DLD1 (cell line): ENCODE measurements around the gene TEX264.
"Not testable (repeated sequence)": the region's sequence is repeated elsewhere in the genome, so short reads cannot be mapped to it uniquely, and the experiment has no call there.

Experiments
- in situ Hi-C: cut with HindIII; loops from 2 replicates; pipeline ENCODE4 v1.10.0; 2017; ENCODE audit warnings: low sequenced_read_pairs

Gene TEX264

GRCh38 chr3:51712963-51713362, 41.9 kb downstream of the TEX264 start:
- in situ Hi-C loops, result no loop called here

DNA sequence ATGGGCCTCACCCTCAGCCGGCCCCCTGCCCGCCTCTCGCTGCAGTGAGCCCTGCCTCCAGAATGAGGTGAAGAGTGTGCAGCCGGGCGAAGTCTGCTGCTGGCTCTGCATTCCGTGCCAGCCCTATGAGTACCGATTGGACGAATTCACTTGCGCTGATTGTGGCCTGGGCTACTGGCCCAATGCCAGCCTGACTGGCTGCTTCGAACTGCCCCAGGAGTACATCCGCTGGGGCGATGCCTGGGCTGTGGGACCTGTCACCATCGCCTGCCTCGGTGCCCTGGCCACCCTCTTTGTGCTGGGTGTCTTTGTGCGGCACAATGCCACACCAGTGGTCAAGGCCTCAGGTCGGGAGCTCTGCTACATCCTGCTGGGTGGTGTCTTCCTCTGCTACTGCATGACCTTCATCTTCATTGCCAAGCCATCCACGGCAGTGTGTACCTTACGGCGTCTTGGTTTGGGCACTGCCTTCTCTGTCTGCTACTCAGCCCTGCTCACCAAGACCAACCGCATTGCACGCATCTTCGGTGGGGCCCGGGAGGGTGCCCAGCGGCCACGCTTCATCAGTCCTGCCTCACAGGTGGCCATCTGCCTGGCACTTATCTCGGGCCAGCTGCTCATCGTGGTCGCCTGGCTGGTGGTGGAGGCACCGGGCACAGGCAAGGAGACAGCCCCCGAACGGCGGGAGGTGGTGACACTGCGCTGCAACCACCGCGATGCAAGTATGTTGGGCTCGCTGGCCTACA, 44.4 kb downstream of the TEX264 start:
- in situ Hi-C loops, result no loop called here

GRCh38 chr3:51715977-51716294, 44.9 kb downstream of the TEX264 start:
- in situ Hi-C loops, result no loop called here

- in situ Hi-C loops, result no loop called here
Measured at GRCh38 chr3:51716805-51717204, 45.8 kb downstream of the TEX264 start.

DNA sequence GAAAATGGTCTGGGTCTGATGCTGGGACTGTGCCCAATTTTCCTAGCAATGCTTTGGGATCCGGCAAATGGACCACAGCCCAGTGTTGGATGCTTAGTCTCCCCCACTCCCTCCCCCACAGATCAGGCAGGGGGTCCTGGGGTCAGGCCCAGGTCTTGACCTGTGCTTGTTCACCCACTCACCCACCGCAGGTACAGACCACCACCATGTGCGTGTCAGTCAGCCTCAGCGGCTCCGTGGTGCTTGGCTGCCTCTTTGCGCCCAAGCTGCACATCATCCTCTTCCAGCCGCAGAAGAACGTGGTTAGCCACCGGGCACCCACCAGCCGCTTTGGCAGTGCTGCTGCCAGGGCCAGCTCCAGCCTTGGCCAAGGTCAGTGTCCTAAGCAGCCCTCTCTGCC, 46.4 kb downstream of the TEX264 start:
- in situ Hi-C loops, result no loop called here

- in situ Hi-C loops, result no loop called here
Measured at GRCh38 chr3:51717947-51718346, 46.9 kb downstream of the TEX264 start.

DNA sequence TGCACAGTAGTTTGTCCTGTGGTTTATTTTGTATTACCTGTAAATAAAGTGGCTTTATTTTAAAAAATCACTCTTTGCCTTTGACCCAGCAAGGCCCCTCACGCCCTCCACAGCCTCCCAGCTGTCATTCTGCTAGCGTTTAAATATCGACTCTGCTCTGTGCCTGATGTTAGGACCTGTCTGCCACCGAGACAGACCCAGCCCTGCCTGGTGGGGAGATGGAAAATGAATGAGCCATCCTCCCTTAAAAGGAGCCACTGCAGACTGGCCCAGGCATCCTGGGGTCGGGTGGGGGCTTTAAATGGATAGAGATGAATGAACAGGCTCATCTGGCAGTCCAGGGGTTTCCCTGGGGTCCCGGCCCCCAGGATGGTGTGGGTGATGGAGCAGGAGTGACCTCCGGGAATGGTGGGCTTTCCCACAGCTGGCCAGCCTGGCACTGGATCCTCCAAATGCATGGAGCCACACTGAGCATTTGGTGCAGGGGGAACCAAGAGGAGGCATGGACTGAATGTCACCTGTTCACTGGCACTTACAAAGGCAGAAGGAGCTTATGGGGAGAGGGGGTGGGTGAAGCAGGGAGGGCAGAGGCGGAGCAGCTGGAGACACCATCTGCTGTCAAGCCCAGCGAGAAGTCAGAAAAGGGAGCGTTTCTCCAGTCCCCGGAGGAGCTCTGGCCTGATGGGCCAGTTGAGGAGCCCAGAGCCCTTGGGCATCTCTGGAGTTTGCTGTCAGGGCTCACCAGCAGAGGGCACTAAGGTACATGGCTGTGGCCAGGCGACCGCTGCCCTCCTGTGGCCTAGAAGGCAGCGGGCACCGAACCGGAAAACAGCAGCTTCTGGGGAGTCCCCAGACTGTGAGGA, 47.7 kb downstream of the TEX264 start:
- in situ Hi-C loops, result no loop called here

GRCh38 chr3:51719410-51720025, 48.5 kb downstream of the TEX264 start:
- in situ Hi-C loops, result no loop called here

- in situ Hi-C loops, result no loop called here
Measured at GRCh38 chr3:51720292-51721061, 49.4 kb downstream of the TEX264 start.

DNA sequence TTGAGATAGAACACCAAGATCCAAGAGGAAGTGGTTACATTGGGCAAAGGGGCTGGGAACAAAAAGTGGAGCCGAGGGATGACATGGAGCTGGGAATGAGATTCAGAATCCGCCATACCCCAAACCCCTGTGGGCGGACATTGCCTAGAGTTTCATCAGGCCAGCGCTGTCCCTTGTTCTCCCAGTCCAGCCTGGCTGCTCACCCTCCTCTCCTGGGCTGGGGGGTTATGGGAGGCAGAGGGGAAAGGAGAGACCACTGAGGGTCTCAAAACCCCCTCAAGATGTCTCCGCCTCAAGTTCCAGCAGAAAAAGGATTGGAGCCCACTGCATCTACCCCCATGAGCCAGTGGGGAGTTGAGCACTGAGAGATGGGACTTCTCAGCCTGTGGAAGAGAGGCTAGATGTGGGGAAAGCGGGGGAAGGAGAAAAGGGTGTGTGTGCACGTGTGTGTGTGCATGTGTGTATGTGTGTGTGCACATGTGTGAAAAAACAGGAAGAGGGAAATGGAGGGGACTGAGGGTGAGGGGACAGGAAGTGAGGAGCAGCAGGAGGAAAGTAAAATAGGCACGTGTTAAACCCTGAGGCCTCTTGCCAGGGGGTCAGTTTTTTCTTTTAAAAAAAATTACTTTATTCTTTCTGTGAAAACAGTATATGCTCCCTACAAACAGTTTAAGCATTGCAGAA, 50.2 kb downstream of the TEX264 start:
- in situ Hi-C loops, result no loop called here

GRCh38 chr3:51722362-51722761, 51.3 kb downstream of the TEX264 start:
- in situ Hi-C loops, result no loop called here

GRCh38 chr3:51727500-51727899, 56.4 kb downstream of the TEX264 start:
- in situ Hi-C loops, result no loop called here

- in situ Hi-C loops, result no loop called here
Measured at GRCh38 chr3:51729042-51729633, 58.1 kb downstream of the TEX264 start.

DNA sequence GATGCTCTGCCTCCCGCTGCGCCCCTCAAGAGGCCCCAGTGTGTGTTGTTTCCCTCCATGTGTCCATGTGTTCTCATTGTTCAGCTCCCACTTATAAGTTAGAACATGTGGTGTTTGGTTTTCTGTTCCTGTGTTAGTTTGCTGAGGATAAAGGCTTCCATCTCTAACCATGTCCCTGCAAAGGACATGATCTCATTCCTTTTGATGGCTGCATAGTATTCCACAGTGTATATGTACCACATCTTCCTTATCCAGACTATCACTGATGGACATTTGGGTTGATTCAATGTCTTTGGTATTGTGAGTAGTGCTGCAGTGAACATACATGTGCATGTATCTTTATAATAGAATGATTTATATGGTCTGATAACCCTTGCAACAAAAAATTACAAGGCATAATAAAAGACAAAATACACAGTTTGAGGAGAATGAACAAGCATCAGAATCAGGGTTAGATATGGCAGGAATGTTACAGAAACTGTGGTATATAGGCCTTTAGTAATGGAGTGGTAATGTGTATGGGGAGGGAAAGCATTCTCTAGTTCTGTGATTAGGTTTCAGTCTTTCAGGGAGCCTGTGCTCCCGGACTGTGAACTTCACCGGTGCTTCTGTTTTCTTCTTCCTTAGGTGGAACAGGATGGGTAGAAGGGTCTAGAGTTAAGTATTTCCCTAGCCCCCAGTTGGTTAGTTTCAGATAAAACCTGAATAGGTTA, 63.0 kb downstream of the TEX264 start:
- in situ Hi-C loops, result no loop called here

GRCh38 chr3:51734572-51734907, 63.5 kb downstream of the TEX264 start:
- in situ Hi-C loops, result no loop called here

- in situ Hi-C loops, result no loop called here
Measured at GRCh38 chr3:51735039-51735438, 64.0 kb downstream of the TEX264 start.

- in situ Hi-C loops, result no loop called here
Measured at GRCh38 chr3:51735950-51736349, 64.9 kb downstream of the TEX264 start.

DNA sequence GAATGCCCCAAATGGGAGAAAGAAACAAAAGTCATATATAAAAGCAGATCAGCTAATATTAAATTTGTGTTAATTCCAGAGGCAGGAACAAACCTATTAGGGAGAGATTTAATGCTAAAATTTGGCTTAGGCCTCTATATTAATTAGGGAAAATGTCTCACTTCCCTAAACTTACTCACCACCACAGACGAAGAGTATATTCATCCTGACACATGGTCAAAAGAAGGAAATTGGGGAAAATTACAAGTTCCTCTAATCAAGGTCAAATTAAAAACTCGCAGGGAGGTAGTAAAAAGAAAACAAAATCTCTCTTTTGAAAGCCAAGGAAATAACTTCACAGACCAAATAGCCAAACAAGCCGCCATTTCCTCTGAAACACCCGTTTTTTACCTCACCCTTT, 68.1 kb downstream of the TEX264 start:
- in situ Hi-C loops, result no loop called here

DNA sequence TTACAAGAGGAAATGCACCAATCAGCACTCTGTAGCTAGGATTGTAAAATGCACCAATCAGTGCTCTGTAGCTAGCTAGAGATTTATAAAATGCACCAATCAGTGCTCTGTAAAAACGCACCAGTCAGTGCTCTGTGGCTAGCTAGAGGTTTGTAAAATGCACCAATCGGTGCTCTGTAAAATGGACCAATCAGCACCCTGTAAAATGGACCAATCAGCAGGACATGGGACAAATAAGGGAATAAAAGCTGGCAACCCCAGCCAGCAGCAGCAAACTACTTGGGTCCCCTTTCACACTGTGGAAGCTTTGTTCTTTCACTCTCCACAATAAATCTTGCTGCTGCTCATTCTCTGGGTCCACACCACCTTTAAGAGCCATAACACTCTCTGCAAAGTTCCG, 71.3 kb downstream of the TEX264 start:
- in situ Hi-C loops, result not testable (repeated sequence)

DNA sequence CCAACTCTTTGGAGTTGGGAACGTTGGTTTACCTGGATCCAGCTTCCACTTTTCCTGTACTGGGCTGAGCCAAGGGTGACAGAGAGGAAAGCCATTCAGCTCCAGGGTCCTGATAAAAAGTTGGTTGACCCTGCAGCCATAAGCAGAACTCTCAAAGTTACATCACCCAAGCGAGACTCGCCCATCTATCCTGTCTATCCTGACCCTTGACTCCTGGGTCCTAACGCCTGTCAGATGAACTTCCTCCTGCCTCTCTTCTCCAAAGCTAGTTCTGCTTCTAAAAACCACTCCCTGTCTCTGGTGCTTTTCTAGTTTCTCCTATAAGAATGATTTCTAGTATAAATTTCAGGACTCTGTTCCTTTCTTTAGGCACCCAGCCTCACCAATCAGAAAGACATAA, 71.9 kb downstream of the TEX264 start:
- in situ Hi-C loops, result not testable (repeated sequence)
